Astrocyte (in vitro differentiated cells and primary cell): ENCODE measurements around the gene RAB27B. TPM values are rescaled to one million over a fixed set of nuclear protein-coding genes. Genes with fewer than 3 reads are reported as not detected.

Experiments
- DNase-seq: peaks from one replicate; pipeline ENCODE4 v3.0.0-alpha.2; 2010; ENCODE audit warnings: low read depth
- FAIRE-seq: peaks from 2 replicates; lab custom pipeline; 2011; peaks lifted over from hg19 to GRCh38; lab: Jason Lieb, UNC
- H2AFZ ChIP-seq: 2 replicates; pipeline ENCODE4 v1.6.0; 2012; ENCODE audit warnings: low read depth, low read length, inconsistent platforms
- H3K27ac ChIP-seq: 2 replicates; pipeline ENCODE4 v1.5.1; 2011; ENCODE audit warnings: low read depth, low read length, inconsistent platforms
- H3K27me3 ChIP-seq: 2 replicates; pipeline ENCODE4 v1.6.0; 2011; ENCODE audit warnings: low read length, inconsistent platforms; ENCODE audit not compliant: insufficient read depth
- H3K36me3 ChIP-seq: 2 replicates; pipeline ENCODE4 v1.5.1; 2011; ENCODE audit warnings: low read length, inconsistent platforms; ENCODE audit not compliant: insufficient read depth
- H3K4me1 ChIP-seq: 2 replicates; pipeline ENCODE4 v1.5.1; 2011; ENCODE audit warnings: low read length, inconsistent platforms; ENCODE audit not compliant: insufficient read depth
- H3K4me2 ChIP-seq: 2 replicates; pipeline ENCODE4 v1.6.0; 2012; ENCODE audit warnings: low read length, inconsistent platforms
- H3K4me3 ChIP-seq: 2 replicates; pipeline ENCODE4 v1.5.1; 2011; ENCODE audit warnings: low read depth, mild to moderate bottlenecking, low read length, inconsistent platforms; ENCODE audit not compliant: insufficient read depth
- H3K79me2 ChIP-seq: 2 replicates; pipeline ENCODE4 v1.6.0; 2012; ENCODE audit warnings: mild to moderate bottlenecking, low read length, inconsistent platforms; ENCODE audit not compliant: insufficient read depth
- H3K9ac ChIP-seq: 2 replicates; pipeline ENCODE4 v1.6.0; 2012; ENCODE audit warnings: mild to moderate bottlenecking, low read length, inconsistent platforms
- H3K9me3 ChIP-seq: 2 replicates; pipeline ENCODE4 v1.5.1; 2012; ENCODE audit warnings: low read depth, mild to moderate bottlenecking, low read length, inconsistent platforms; ENCODE audit not compliant: insufficient read depth
- H4K20me1 ChIP-seq: 2 replicates; pipeline ENCODE4 v1.6.0; 2012; ENCODE audit warnings: low read length, inconsistent platforms; ENCODE audit not compliant: insufficient read depth
- H3K27ac Mint-ChIP-seq: one replicate; pipeline ENCODE4 v1.8.0; 2021; ENCODE audit warnings: mild to moderate bottlenecking, mixed read lengths; ENCODE audit not compliant: unreplicated experiment
- H3K27me3 Mint-ChIP-seq: one replicate; pipeline ENCODE4 v1.8.0; 2021; ENCODE audit warnings: low read depth, mixed read lengths; ENCODE audit not compliant: unreplicated experiment
- H3K36me3 Mint-ChIP-seq: one replicate; pipeline ENCODE4 v1.8.0; 2021; ENCODE audit warnings: low read depth, mixed read lengths; ENCODE audit not compliant: unreplicated experiment
- H3K4me1 Mint-ChIP-seq: one replicate; pipeline ENCODE4 v1.8.0; 2021; ENCODE audit warnings: low read depth, mixed read lengths; ENCODE audit not compliant: unreplicated experiment
- H3K4me3 Mint-ChIP-seq: one replicate; pipeline ENCODE4 v1.8.0; 2021; ENCODE audit warnings: mild to moderate bottlenecking, moderate library complexity, mixed read lengths; ENCODE audit not compliant: unreplicated experiment
- H3K9me3 Mint-ChIP-seq: one replicate; pipeline ENCODE4 v1.8.0; 2021; ENCODE audit warnings: mild to moderate bottlenecking, mixed read lengths; ENCODE audit not compliant: unreplicated experiment
- EZH2 ChIP-seq: IDR thresholded peaks from 2 replicates; pipeline ENCODE4 v1.6.1; 2012; ENCODE audit warnings: mild to moderate bottlenecking, low read length, inconsistent platforms; ENCODE audit not compliant: insufficient read depth
- total RNA-seq: library from RNA; stranded (reverse); gene quantifications from 2 replicates; pipeline ENCODE4 v1.2.1, GENCODE V29; 2021
- TF ChIP-seq, protein P1 (sequence below): IDR thresholded peaks from 2 replicates; pipeline ENCODE4 v1.5.1; 2011; ENCODE audit warnings: low read depth, mild to moderate bottlenecking, inconsistent platforms, low read length, moderate library complexity; ENCODE audit not compliant: insufficient read depth

The RAB27B gene
- total RNA-seq, 1 donor from 2014 or later, result 0.91 TPM

DNA sequence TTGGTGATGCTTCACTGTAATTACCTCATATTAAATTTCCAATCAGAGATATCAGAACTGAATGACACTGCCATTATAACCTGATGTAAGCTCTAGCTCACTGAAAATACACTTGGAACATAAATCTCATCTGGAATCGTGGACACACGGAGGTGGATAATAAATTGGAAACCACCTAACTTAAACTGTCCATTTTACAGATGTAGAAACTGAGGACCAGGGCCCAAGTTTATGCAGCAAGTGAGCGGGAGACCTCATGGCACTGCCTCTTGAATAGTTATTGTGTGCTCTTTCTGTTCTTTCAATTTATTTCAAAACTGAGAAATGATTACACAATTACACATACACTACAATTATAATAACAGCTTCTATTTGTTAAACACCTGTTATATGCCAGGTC lies 110.2 kb downstream of the RAB27B start:
- no peak overlapping the region for H2AFZ ChIP-seq
- H3K4me3 Mint-ChIP-seq, result no peak overlapping the region
- no peaks in the 10 kb centered on the region for H4K20me1 ChIP-seq
- H3K27ac ChIP-seq, result no peak overlapping the region
- no peaks in the 10 kb centered on the region for H3K36me3 ChIP-seq
- DNase-seq (no peak), FAIRE-seq (no peak)
- TF ChIP-seq, protein P1, sequence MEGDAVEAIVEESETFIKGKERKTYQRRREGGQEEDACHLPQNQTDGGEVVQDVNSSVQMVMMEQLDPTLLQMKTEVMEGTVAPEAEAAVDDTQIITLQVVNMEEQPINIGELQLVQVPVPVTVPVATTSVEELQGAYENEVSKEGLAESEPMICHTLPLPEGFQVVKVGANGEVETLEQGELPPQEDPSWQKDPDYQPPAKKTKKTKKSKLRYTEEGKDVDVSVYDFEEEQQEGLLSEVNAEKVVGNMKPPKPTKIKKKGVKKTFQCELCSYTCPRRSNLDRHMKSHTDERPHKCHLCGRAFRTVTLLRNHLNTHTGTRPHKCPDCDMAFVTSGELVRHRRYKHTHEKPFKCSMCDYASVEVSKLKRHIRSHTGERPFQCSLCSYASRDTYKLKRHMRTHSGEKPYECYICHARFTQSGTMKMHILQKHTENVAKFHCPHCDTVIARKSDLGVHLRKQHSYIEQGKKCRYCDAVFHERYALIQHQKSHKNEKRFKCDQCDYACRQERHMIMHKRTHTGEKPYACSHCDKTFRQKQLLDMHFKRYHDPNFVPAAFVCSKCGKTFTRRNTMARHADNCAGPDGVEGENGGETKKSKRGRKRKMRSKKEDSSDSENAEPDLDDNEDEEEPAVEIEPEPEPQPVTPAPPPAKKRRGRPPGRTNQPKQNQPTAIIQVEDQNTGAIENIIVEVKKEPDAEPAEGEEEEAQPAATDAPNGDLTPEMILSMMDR, result no peak
- TF ChIP-seq EZH2, result no peak
- H3K9ac ChIP-seq, result no peak overlapping the region
- peaks cover 2% of the 10 kb centered on the region for H3K27me3 Mint-ChIP-seq
- H3K4me1 ChIP-seq, result no peaks in the 10 kb centered on the region
- no peak overlapping the region for H3K4me3 ChIP-seq
- H3K27me3 ChIP-seq, result no peaks in the 10 kb centered on the region
- H3K9me3 Mint-ChIP-seq, result peaks cover 5% of the 10 kb centered on the region
- no peaks in the 10 kb centered on the region for H3K36me3 Mint-ChIP-seq
- H3K9me3 ChIP-seq, result no peaks in the 10 kb centered on the region
- H3K4me2 ChIP-seq, result no peak overlapping the region
- no peaks in the 10 kb centered on the region for H3K79me2 ChIP-seq
- no peak overlapping the region for H3K27ac Mint-ChIP-seq
- peaks cover 2% of the 10 kb centered on the region for H3K4me1 Mint-ChIP-seq

- no peak for TF ChIP-seq EZH2
- TF ChIP-seq, protein P1, result no peak
- Histone ChIP-seq H3K27ac (no peak overlapping the region), H3K4me3 (no peak overlapping the region), H3K79me2 (no peaks in the 10 kb centered on the region), H3K36me3 (no peaks in the 10 kb centered on the region), H3K9ac (no peak overlapping the region), H4K20me1 (no peaks in the 10 kb centered on the region), H3K27me3 (no peaks in the 10 kb centered on the region), H3K4me2 (no peak overlapping the region), H2AFZ (no peak overlapping the region), H3K9me3 (no peaks in the 10 kb centered on the region), H3K4me1 (no peaks in the 10 kb centered on the region)
- FAIRE-seq (no peak), DNase-seq (no peak)
- Mint-ChIP-seq H3K9me3 (peaks cover 5% of the 10 kb centered on the region), H3K4me1 (peaks cover 2% of the 10 kb centered on the region), H3K36me3 (no peaks in the 10 kb centered on the region), H3K27me3 (peaks cover 2% of the 10 kb centered on the region), H3K27ac (no peak overlapping the region), H3K4me3 (no peak overlapping the region)
Observed at GRCh38 chr18:54939361-54939917, 111.2 kb downstream of the RAB27B start.

DNA sequence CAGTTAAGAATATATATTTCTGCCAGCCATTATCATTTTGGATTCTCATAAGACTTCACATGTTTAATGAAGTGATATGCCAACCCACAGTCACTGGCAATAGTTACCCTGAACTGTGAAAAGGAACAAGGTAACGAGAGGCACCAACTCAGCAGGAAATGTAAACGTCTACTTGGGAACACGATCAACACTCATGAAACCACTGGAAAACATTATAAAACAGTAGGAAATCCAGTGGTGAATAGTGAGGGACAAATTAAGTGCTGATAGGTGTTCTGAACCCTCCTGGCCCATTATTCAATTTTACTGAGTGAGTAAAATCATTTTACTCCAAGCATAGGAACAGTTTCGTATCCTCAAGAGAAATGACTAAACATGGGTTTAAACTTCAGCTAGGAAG lies 113.9 kb downstream of the RAB27B start:
- Mint-ChIP-seq H3K36me3 (no peaks in the 10 kb centered on the region), H3K4me1 (peaks cover 7% of the 10 kb centered on the region), H3K27ac (no peak overlapping the region), H3K27me3 (peaks cover 2% of the 10 kb centered on the region), H3K9me3 (peaks cover 3% of the 10 kb centered on the region), H3K4me3 (no peak overlapping the region)
- FAIRE-seq, result no peak
- Histone ChIP-seq H3K27me3 (no peaks in the 10 kb centered on the region), H3K79me2 (no peaks in the 10 kb centered on the region), H2AFZ (no peak overlapping the region), H3K36me3 (no peaks in the 10 kb centered on the region), H3K4me3 (no peak overlapping the region), H4K20me1 (no peaks in the 10 kb centered on the region), H3K27ac (no peak overlapping the region), H3K9ac (no peak overlapping the region), H3K9me3 (no peaks in the 10 kb centered on the region), H3K4me2 (no peak overlapping the region), H3K4me1 (no peaks in the 10 kb centered on the region)
- TF ChIP-seq EZH2, result no peak
- TF ChIP-seq, protein P1, result no peak
- no peak for DNase-seq
